B cell (primary cell): ENCODE results near the gene SERPINB7.

ENCODE experiments used
- EZH2 ChIP-seq: IDR thresholded peaks from 2 replicates; pipeline ENCODE4 v1.6.1; 2012; ENCODE audit warnings: borderline replicate concordance, low read depth, mild to moderate bottlenecking, moderate library complexity, low read length; ENCODE audit not compliant: insufficient read depth, poor library complexity, severe bottlenecking
- TF ChIP-seq, protein P1 (sequence below): fragments of 200-600 bp; IDR thresholded peaks from one replicate; pipeline ENCODE4 v1.8.0; 2022; ENCODE audit warnings: antibody characterized with exemption, mild to moderate bottlenecking

DNA sequence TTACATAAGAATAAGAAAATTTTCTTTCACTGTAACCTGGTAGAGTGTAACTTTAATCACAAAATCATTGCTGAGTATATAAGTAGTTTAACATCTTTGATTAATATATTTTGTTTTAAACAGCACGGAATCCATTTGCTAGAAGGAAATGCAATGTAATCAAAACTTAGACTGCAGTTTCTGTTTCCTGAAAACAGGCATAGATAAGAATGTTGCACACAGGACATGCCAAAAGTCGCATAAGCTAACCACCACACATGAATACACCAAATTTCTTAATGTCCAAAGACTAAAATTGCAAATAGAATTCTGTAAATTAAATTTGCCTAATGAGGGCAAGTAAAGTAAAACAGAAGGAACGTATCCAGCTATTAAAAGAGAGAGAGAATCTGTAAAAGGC is 61.2 kb downstream of the SERPINB7 start:
- TF ChIP-seq, protein P1, sequence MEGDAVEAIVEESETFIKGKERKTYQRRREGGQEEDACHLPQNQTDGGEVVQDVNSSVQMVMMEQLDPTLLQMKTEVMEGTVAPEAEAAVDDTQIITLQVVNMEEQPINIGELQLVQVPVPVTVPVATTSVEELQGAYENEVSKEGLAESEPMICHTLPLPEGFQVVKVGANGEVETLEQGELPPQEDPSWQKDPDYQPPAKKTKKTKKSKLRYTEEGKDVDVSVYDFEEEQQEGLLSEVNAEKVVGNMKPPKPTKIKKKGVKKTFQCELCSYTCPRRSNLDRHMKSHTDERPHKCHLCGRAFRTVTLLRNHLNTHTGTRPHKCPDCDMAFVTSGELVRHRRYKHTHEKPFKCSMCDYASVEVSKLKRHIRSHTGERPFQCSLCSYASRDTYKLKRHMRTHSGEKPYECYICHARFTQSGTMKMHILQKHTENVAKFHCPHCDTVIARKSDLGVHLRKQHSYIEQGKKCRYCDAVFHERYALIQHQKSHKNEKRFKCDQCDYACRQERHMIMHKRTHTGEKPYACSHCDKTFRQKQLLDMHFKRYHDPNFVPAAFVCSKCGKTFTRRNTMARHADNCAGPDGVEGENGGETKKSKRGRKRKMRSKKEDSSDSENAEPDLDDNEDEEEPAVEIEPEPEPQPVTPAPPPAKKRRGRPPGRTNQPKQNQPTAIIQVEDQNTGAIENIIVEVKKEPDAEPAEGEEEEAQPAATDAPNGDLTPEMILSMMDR, result no peak
- TF ChIP-seq EZH2, result no peak
